ENCODE results near the gene OTOG.

The OTOG gene

GRCh38 chr11:17548444-17548843 lies 1.4 kb downstream of the OTOG start:
- Histone ChIP-seq H3K4me1 (ENCODE audit: insufficient read depth, low read length, poor library complexity, severe bottlenecking) (peaks cover 11% of the 10 kb centered on the region), H2AFZ (ENCODE audit: low read length) (no peak overlapping the region), H3K9me3 (ENCODE audit: insufficient read depth, low read depth, low read length) (no peaks in the 10 kb centered on the region), H3K9me2 (replicated peaks; ENCODE audit: low read depth, low read length) (no peaks in the 10 kb centered on the region), H3K4me3 (ENCODE audit: low read length, poor library complexity, severe bottlenecking) (no peak overlapping the region), H3K27me3 (ENCODE audit: insufficient read depth, low read length, poor library complexity, severe bottlenecking) (no peaks in the 10 kb centered on the region), H3K9ac (ENCODE audit: low read depth, low read length, poor library complexity, severe bottlenecking) (no peak overlapping the region), H3K4me2 (ENCODE audit: low read depth, low read length, poor library complexity, severe bottlenecking) (no peak overlapping the region), H3K36me3 (ENCODE audit: insufficient read depth, low read length) (no peaks in the 10 kb centered on the region), H3K79me2 (ENCODE audit: insufficient read depth, low read length) (no peaks in the 10 kb centered on the region), H3F3A (ENCODE audit: low read depth) (no peaks in the 10 kb centered on the region), H4K20me1 (ENCODE audit: insufficient read depth, low read length, poor library complexity, severe bottlenecking) (no peaks in the 10 kb centered on the region)
- TF ChIP-seq, protein P1, sequence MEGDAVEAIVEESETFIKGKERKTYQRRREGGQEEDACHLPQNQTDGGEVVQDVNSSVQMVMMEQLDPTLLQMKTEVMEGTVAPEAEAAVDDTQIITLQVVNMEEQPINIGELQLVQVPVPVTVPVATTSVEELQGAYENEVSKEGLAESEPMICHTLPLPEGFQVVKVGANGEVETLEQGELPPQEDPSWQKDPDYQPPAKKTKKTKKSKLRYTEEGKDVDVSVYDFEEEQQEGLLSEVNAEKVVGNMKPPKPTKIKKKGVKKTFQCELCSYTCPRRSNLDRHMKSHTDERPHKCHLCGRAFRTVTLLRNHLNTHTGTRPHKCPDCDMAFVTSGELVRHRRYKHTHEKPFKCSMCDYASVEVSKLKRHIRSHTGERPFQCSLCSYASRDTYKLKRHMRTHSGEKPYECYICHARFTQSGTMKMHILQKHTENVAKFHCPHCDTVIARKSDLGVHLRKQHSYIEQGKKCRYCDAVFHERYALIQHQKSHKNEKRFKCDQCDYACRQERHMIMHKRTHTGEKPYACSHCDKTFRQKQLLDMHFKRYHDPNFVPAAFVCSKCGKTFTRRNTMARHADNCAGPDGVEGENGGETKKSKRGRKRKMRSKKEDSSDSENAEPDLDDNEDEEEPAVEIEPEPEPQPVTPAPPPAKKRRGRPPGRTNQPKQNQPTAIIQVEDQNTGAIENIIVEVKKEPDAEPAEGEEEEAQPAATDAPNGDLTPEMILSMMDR (conservative IDR thresholded peaks at IDR 0.05; ENCODE audit: low read length), result no peak
- no peak for TF ChIP-seq EZH2phosphoT487 (IDR thresholded peaks at IDR 0.05; ENCODE audit: borderline replicate concordance)

DNA sequence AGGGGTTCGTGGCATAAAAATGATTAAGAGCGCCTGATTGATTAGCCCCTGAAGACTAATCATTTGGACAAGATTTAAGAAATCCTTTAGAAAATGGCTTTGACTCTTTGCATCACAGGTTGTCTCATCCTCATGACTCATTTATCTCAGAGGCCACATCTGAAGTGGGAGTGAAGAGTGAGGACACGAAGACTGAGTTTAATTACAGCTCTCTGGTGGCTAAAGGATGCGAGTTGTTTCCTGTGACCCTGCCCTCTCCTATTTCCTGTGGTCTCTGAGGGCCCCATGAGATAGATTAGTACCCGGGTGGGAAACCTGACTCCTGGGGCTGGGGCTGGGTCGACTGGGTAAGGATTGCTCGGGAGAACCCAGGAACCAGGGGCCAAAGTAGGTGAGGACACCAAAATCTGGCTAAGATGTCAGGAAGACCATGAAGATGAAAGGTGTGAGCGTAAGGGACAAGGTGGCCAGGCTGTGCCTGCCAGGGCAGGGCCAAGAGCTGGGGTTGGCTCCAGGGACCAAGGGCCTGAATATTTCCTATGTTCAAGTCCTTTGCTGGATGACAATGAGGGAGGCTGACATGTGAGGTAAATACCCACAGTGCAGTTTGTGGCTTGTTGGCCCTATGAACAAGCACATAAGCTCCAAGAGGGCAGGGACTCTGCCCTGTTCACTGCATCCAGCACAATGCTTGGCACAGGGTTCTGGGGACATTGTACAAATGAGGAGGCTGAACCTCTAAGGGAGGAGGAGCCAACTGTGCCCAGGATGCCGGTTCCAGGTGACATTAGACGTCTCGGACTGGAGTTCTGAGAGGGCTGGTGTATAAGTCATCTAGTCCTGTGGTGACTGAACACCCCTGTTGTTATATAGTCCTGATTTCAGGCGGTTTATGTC lies 3.6 kb downstream of the OTOG start:
- TF ChIP-seq, protein P1 (conservative IDR thresholded peaks at IDR 0.05; ENCODE audit: low read length), result no peak
- TF ChIP-seq EZH2phosphoT487 (IDR thresholded peaks at IDR 0.05; ENCODE audit: borderline replicate concordance), result no peak
- Histone ChIP-seq H3K4me1 (ENCODE audit: insufficient read depth, low read length, poor library complexity, severe bottlenecking) (peaks cover 11% of the 10 kb centered on the region), H4K20me1 (ENCODE audit: insufficient read depth, low read length, poor library complexity, severe bottlenecking) (no peaks in the 10 kb centered on the region), H3K9me2 (replicated peaks; ENCODE audit: low read depth, low read length) (no peaks in the 10 kb centered on the region), H3F3A (ENCODE audit: low read depth) (no peaks in the 10 kb centered on the region), H2AFZ (ENCODE audit: low read length) (no peak overlapping the region), H3K9ac (ENCODE audit: low read depth, low read length, poor library complexity, severe bottlenecking) (no peak overlapping the region), H3K4me3 (ENCODE audit: low read length, poor library complexity, severe bottlenecking) (no peak overlapping the region), H3K4me2 (ENCODE audit: low read depth, low read length, poor library complexity, severe bottlenecking) (peak overlapping the region; percentile 42), H3K36me3 (ENCODE audit: insufficient read depth, low read length) (no peaks in the 10 kb centered on the region), H3K9me3 (ENCODE audit: insufficient read depth, low read depth, low read length) (no peaks in the 10 kb centered on the region), H3K27me3 (ENCODE audit: insufficient read depth, low read length, poor library complexity, severe bottlenecking) (no peaks in the 10 kb centered on the region), H3K79me2 (ENCODE audit: insufficient read depth, low read length) (no peaks in the 10 kb centered on the region)

GRCh38 chr11:17551347-17552040 lies 4.4 kb downstream of the OTOG start:
- H3K9me2 ChIP-seq (replicated peaks; ENCODE audit: low read depth, low read length), result no peaks in the 10 kb centered on the region
- no peak overlapping the region for H3K4me2 ChIP-seq (ENCODE audit: low read depth, low read length, poor library complexity, severe bottlenecking)
- no peaks in the 10 kb centered on the region for H3K9me3 ChIP-seq (ENCODE audit: insufficient read depth, low read depth, low read length)
- H3K9ac ChIP-seq (ENCODE audit: low read depth, low read length, poor library complexity, severe bottlenecking), result no peak overlapping the region
- H3K36me3 ChIP-seq (ENCODE audit: insufficient read depth, low read length), result no peaks in the 10 kb centered on the region
- H3F3A ChIP-seq (ENCODE audit: low read depth), result no peaks in the 10 kb centered on the region
- no peak overlapping the region for H2AFZ ChIP-seq (ENCODE audit: low read length)
- H3K4me3 ChIP-seq (ENCODE audit: low read length, poor library complexity, severe bottlenecking), result no peak overlapping the region
- H4K20me1 ChIP-seq (ENCODE audit: insufficient read depth, low read length, poor library complexity, severe bottlenecking), result no peaks in the 10 kb centered on the region
- H3K79me2 ChIP-seq (ENCODE audit: insufficient read depth, low read length), result no peaks in the 10 kb centered on the region
- H3K27me3 ChIP-seq (ENCODE audit: insufficient read depth, low read length, poor library complexity, severe bottlenecking), result no peaks in the 10 kb centered on the region
- H3K4me1 ChIP-seq (ENCODE audit: insufficient read depth, low read length, poor library complexity, severe bottlenecking), result peaks cover 11% of the 10 kb centered on the region
- TF ChIP-seq, protein P1 (conservative IDR thresholded peaks at IDR 0.05; ENCODE audit: low read length), result no peak
- TF ChIP-seq EZH2phosphoT487 (IDR thresholded peaks at IDR 0.05; ENCODE audit: borderline replicate concordance), result no peak
